Stimulated activated CD4-positive, alpha-beta T cell treated with anti-CD3 and anti-CD28 coated beads, Interleukin-15, amount 100 ng/mL, for 1 hour (primary cell): Measurements from ENCODE around the gene ZSCAN5A.
"Not testable (repeated sequence)": the region's sequence is repeated elsewhere in the genome, so short reads cannot be mapped to it uniquely, and the experiment has no call there.

Source experiments
- DNase-seq, 2 donors: peaks; one replicate each; pipeline ENCODE4 v3.0.0-alpha.2; 2020; ENCODE audit warnings: low read depth in 1 of 2, low spot score in 1 of 2

ZSCAN5A gene

GRCh38 chr19:56217039-56217949, 97.3 kb downstream of the ZSCAN5A start:
- DNase-seq = no peak

- no peak for DNase-seq
Observed at GRCh38 chr19:56211718-56212117, 102.9 kb downstream of the ZSCAN5A start.

GRCh38 chr19:56210036-56210435, 104.6 kb downstream of the ZSCAN5A start:
- DNase-seq = not testable (repeated sequence)

DNA sequence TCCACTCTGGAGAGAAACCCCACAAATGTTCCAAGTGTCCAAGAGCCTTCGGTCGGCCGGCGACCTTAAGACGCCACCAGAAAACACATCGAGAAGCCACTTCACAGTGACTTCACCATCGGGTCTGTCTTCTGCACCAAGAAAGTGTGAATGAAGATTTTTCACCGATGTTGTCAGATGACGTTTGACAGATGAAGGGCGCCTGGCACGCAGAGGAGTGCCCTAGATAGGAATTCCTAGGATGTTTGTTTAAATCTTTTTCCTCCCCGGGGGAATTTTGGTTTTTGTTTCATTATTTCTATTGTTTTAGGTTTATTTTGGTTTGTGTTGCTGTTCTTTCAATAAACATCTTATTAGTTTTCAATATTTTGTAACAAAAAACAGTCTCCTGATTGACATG, 105.5 kb downstream of the ZSCAN5A start:
- no peak for DNase-seq

DNA sequence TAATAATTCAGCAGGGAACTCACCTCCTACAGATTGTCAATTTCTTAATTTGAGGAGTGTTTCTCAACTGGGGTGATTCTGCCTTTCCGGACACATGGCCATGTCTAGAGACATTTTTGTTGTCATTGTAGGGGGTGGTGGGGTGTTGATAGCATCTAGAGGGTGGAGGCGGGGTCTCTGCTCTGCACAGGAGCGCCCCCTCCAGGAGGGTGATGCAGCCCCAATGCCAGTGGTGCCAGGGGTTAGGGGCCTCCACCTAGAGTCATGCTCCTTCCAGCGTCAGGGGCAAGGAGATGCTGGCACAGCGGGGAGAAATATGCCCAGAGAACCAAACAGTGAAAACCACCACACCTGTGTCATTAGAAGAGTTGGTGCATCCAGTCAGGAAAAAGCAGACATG, 107.1 kb downstream of the ZSCAN5A start:
- not testable (repeated sequence) for DNase-seq

- DNase-seq = no peak
Observed at GRCh38 chr19:56201973-56202372, 112.7 kb downstream of the ZSCAN5A start, which contains the start of gene ZSCAN5C. TSS of gene ZSCAN5C (plus strand) at chr19:56202273. CDS start at chr19:56205914, 3,641 bp downstream.

DNA sequence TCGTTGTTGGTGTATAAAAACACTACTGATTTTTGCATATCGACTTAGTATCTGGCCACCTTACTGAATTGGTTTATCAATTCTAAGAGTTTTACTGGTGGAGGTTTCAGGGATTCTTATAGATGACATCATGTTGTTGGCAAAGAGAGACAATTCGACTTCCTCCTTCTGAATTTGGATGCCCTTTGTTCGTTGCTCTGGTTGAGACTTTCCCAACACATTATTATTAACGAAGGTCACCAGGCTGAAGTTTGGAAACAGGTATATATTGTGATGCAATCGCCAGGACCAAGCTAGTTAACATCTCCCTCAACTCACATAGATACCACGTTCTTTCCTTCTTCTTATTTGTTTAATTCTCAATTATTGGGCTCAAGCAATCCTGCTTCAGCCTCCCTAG, 115.0 kb downstream of the ZSCAN5A start:
- DNase-seq = no peak

- DNase-seq = not testable (repeated sequence)
Observed at GRCh38 chr19:56197646-56198045, 117.0 kb downstream of the ZSCAN5A start, which contains the start of gene ZSCAN5B. TSS of gene ZSCAN5B (minus strand) at chr19:56197783. CDS start at chr19:56193052, 4,731 bp downstream.

GRCh38 chr19:56193981-56194640, 120.5 kb downstream of the ZSCAN5A start:
- DNase-seq = no peak

GRCh38 chr19:56191711-56192110, 122.9 kb downstream of the ZSCAN5A start:
- no peak for DNase-seq

- no peak for DNase-seq
Observed at GRCh38 chr19:56191115-56191514, 123.5 kb downstream of the ZSCAN5A start.

GRCh38 chr19:56189785-56190184, 124.9 kb downstream of the ZSCAN5A start:
- DNase-seq = no peak

GRCh38 chr19:56177564-56178243, 136.9 kb downstream of the ZSCAN5A start:
- no peak for DNase-seq

- no peak for DNase-seq
Observed at GRCh38 chr19:56176881-56177280, 137.8 kb downstream of the ZSCAN5A start.

GRCh38 chr19:56176310-56176709, 138.3 kb downstream of the ZSCAN5A start:
- not testable (repeated sequence) for DNase-seq

GRCh38 chr19:56175861-56176307, 138.8 kb downstream of the ZSCAN5A start, which contains the start of gene GALP:
TSS of gene GALP (plus strand) at chr19:56176008. CDS start at chr19:56177109, 1,101 bp downstream.
- DNase-seq = not testable (repeated sequence)

DNA sequence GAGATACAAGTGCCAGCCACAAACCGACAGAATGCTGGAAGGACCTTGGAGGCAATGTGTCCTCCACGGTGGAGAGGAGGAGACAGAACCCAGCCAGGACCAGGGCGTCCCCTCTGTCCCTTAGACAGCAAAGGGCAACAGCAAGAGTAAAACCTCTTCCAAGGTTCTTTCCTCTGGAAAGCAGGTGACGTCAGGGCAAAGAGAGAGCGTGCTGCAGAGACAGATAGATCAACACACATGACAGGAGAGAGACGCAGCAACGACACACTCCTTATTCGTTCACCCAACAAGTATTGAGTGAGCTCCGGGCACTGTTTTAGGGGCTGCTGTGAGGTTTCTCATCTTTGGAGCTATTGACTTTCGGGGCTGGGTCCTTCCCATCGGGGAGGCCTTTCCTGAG, 140.1 kb downstream of the ZSCAN5A start:
- DNase-seq = no peak

GRCh38 chr19:56174086-56174485, 140.6 kb downstream of the ZSCAN5A start:
- DNase-seq = no peak
